Activated CD4-positive, CD25-positive, alpha-beta regulatory T cell (primary cell): ENCODE measurements around the gene ANKRD31.
A peak's percentile ranks its signal among the peaks of the same experiment; 100 is the strongest.
"Not testable (repeated sequence)": the region's sequence is repeated elsewhere in the genome, so short reads cannot be mapped to it uniquely, and the experiment has no call there.

Source experiments
- DNase-seq, 4 experiments: peaks; one replicate each; lab custom pipeline; 2025; lab: John Stamatoyannopoulos, UW

The ANKRD31 gene

GRCh38 chr5:75148051-75148450 lies 88.6 kb downstream of the ANKRD31 start:
- DNase-seq, result no peak

DNA sequence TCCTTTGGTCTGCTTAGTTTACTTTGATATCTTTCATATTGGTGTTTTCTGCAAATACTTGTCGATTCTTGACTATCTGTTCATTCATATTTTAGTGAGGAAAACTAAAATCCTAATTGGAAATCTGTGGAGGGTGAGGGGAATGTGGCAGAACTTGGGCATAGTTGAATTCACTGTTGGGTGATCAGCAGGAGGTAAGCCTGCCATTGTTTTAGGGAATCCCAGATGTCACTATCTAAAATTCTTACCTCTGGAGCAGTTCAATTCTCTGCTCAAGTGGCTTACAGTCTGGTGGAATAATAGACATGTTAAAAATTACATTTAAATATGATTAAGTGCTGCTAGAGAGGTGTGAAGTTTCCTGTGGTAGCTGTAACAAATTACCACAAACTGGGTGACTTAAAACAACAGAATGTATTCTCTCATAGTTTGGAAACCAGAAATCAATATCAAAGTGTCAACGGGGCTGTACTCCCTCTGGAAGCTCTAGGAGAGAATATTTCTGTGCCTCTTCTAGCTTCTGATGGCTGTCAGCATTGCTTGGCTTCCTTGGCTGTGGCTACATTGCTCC lies 94.0 kb downstream of the ANKRD31 start:
- DNase-seq, result no peak

DNA sequence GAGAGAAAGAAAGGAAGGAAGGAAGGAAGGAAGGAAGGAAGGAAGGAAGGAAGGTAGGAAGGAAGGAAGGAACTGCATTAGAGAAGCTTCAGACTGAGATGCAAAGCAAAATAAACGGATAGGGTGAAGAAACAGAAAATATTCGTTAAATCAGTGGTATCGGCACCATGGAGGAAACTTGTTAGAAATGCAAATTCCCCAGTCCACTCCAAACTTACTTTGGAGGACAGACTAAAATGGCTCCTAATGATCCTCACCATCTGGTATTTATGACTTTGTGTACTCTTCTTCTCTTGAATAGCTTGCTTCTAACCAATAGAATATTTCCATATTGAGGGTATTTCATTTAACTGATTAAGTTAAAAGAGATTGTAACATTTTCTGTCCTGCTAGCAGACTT lies 96.4 kb downstream of the ANKRD31 start:
- no peak for DNase-seq

- DNase-seq, result no peak
Observed at GRCh38 chr5:75138689-75139088, 98.0 kb downstream of the ANKRD31 start.

- DNase-seq, result peak in 1 of 4 experiments; percentile 0
Observed at GRCh38 chr5:75130818-75131349, 105.8 kb downstream of the ANKRD31 start.

DNA sequence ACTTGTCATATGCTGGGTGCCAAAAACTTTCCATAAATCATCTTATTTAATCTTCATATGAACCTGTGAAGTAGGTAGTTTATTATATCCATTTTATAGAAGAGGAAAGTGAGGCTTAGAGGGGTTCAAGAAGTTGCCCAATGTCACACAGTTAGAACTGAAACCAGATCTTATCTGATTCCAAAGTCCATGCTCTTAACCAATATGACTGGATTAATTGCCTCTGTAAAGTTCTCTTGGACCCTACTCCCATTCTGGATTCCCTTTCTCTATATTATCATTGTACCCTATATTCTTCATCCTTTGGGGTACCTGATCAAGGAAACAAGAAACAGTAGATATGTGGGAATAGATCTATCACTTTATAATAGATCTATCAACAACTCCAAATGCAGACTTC lies 119.8 kb downstream of the ANKRD31 start:
- DNase-seq, result no peak

GRCh38 chr5:75114311-75114710 lies 122.4 kb downstream of the ANKRD31 start:
- DNase-seq, result not testable (repeated sequence)

DNA sequence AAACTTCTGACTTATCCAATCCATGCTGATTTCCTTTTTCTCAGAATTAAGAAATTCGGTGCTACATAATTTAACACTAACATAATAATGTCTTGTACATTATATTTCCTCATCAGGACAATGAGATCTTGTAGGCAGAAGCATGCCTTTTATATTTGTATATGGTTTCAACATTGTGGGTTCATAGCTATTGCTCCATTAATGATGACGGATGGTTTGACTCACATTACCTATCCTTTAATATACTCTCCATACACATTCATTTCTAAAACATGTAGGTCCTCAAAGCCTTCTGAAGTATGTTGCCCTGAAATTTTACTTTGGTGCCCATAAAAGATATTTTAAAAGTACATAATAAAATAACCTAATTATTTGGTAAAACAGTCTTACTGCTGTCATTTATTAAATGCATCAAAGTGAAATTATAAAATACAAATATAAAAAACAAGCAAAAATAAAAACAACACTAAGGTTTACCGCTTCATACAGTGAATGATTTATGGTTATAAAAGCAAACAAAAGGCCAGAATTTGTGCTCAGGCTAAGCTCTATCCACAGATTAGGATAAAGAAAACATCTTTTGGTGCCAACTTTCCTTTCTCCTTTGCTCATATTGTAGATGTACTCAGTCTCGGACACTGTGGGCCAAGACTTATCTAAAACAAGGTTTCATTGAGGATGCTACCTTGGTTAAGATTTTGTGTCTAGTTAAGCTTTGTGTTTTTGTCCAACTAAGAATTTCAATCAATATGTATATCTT lies 123.1 kb downstream of the ANKRD31 start:
- DNase-seq, result no peak

DNA sequence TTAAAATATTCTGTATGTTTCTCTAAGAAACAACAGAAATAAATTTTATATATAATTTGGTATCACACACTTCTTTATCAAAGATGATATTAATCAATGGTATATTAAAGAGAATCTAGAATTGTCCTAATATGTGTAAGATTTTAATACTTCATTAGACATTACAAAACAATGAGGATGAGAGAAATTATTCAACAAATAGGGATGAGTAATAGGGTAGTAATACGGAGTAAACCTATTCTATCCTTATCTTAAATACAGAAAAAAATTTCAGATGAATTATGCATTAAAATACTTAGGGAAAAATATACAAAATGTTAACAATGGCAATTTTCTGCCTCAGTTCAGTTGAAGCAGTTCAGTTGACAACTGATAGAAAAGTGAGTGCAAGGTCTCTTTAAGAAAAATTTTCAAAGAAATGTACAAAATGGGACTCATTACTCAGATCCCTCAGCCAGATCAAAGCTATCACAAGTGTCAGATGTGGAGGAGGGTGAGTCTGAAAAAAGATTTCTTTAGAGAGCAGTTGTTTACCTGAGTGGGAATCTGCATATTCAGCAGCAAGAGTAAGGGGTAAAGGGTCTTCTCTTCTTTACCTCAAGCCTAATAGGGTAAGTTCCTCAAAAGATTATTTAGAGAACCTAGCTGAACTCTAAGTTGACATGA lies 127.6 kb downstream of the ANKRD31 start:
- DNase-seq, result no peak

DNA sequence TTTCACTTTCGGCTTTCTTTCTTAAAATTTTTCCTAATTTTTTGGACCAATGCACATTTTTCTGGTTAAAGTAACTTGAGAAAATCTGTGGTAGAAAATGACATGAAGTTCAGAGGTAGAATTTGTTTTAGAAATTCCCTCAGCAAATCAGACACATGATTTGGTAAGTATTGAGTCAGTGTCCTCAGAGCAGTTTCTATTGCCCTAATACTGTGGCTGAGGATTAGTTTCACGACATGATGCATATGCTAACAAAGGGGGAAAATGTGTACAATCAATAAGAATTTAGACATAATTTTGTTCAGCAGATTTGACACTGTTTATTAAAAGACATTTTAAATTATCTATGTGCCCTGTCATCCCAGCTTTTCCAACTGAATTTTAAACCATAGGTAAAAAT lies 128.2 kb downstream of the ANKRD31 start:
- no peak for DNase-seq

DNA sequence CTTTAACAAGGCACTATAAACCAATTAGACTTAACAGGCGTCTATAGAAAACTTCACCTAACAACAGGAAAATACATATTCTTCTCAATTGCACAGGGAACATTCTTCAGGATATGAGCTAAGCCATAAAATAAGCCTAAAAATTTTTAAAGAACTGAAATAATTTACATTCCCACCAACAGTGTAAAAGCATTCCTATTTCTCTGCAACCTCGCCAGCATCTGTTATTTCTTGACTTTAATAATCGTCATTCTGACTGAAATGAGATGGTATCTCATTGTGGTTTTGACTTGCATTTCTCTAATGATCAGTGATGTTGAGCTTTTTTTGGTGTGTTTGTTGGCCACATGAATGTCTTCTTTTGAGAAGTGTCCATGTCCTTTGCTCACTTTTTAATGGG lies 140.7 kb downstream of the ANKRD31 start:
- DNase-seq, result not testable (repeated sequence)

GRCh38 chr5:75091597-75091996 lies 145.1 kb downstream of the ANKRD31 start:
- no peak for DNase-seq

- DNase-seq, result no peak
Observed at GRCh38 chr5:75089662-75090061, 147.0 kb downstream of the ANKRD31 start.

DNA sequence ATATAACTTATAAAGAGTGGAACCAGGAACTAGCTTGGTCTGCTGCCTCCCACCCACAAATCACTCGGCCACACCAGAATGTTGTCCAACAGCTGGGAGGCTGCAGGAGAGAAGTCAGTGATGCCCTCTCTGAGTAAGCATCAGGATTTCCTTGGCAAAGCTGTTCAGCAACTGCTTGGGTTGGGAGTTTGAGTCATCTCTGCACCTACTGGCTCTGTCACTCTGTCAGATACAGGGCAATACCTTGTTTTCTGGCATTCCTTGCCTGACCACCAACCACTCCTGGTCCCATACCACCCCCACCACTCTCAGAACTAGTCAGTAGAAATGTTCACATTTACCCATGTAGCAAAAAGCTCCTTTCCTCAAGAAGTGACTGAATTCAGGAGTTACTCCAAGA lies 147.5 kb downstream of the ANKRD31 start:
- DNase-seq, result no peak

DNA sequence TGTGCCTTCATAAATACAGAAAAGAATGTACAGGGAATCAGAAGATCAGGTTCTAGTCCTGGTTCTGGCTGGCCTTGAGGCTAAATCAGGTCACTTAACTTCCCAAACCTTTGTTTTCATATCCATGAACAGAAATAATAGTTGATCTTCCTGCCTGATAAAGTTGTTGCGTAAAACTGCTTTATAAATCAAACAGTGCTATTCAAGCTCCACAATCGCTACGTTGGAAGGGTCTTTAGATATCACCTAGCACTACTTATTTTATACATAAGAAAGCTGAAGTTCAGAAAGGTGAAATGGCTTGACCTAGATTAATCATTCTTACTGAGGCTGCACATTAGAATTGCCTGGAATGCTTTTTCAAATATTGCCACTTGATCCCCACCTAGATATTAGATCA lies 148.0 kb downstream of the ANKRD31 start:
- no peak for DNase-seq

GRCh38 chr5:75081510-75081909 lies 155.2 kb downstream of the ANKRD31 start:
- no peak for DNase-seq

- not testable (repeated sequence) for DNase-seq
Observed at GRCh38 chr5:75079346-75079745, 157.3 kb downstream of the ANKRD31 start.

DNA sequence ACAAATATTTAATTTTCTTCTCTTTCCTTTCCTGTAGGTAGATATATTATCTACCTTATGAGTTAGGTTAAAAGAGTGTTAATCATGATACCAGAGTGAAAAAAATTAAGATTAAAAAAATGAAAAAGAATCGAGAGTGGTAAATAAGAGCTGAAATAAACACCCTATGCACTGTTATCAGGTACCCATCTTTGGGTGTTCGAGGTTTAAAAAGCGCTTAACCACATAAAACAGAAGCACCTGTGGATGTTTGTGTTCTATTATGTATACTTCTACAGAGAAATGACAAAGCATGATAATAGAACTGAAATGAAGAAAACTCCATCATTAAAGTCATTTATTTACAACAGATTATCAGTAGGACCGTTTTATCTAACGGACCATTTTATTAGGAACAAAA lies 158.7 kb downstream of the ANKRD31 start:
- no peak for DNase-seq

GRCh38 chr5:75072061-75072460 lies 164.6 kb downstream of the ANKRD31 start:
- no peak for DNase-seq

DNA sequence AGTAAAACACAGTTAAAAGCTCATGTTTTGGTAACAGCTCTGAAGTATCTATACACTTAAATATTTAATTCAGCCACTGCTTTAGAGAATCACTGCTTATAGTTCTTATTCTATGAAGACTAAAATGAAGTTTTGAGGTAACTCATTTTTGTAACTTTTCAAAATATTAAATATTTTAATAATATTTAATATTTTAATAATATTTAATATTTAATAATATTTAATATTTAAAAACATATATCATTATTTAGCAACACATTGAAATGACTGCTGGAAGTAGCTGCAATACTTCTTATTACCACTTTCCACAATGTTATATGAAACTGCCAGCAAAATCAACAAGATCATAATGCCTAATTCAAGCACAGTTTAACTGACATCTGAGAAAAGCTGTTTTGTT lies 165.6 kb downstream of the ANKRD31 start:
- no peak for DNase-seq

DNA sequence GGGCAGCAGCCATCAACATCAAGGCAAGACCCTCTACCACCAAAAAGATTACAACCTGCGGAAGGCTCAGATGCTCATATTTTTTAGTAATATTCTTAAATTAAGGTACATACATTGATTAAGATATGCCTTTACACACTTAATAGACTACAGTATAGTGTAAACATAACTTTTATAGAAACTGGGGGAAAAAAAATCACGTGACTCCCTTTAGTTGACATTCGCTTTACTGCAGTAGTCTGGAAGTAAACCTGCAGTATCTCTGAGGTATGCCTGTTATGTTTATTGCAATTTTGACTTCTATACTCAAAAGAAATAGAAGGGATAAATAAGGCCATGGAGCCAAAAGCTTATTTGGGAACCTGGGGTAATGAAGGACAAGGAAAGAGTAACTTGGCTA lies 169.2 kb downstream of the ANKRD31 start:
- no peak for DNase-seq

DNA sequence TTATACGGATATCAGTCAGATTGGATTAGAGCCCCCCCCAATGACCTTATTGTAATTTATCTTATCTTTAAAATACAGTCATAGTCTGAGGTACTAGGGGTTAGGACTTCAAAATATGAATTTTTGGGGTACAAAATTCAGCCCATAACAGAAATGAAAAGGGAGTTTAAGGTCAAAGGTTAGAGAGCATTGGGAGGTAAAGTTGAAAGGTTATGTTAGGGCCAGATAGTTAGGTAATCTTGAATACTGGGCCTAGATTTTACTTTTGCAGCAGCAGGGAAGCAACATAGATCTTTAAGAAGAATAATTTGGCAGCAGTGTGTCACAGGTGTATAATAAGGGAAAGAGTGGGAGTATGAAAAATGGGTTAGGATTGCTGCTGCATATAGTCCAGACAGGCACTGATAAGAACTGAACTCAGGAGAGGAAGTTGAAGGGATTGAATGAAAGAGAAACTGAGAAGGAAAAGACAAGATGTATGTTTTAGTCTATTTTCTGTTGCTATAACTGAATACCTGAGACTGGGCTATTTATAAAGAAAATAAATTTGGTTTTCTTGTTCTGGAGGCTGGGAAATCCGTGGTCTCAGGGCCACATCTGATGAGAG lies 173.7 kb downstream of the ANKRD31 start:
- DNase-seq, result no peak
